Measurements from ENCODE around the gene SPATS2L. TPM values are rescaled to one million over a fixed set of nuclear protein-coding genes. Genes with fewer than 3 reads are reported as not detected.

Gene SPATS2L
- total and polyA plus RNA-seq, 2 of the 13 experiments (the other 11 are each of a cell fraction or from before 2014, with no cell fraction given): 154 to 212 TPM

DNA sequence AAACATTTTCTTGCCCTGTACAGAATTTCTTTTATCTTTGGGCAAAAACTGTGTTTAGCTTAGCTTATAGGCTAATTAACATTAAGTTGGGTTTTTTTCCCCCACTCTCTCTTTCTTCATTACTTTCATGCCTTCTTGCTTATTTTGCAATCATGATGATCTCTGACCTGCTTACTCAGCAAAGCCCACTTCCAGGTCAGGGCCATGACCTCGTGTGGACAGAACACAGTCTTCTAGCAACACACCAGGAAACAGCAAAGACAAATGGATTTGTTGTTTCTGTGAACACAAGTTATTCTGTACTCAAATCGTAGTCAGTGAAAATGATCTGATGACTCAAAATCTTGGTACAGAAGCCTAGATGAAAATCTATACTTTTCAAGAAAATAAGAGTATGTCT is 60.7 kb downstream of the SPATS2L start (continued):
- TF ChIP-seq, protein P1, sequence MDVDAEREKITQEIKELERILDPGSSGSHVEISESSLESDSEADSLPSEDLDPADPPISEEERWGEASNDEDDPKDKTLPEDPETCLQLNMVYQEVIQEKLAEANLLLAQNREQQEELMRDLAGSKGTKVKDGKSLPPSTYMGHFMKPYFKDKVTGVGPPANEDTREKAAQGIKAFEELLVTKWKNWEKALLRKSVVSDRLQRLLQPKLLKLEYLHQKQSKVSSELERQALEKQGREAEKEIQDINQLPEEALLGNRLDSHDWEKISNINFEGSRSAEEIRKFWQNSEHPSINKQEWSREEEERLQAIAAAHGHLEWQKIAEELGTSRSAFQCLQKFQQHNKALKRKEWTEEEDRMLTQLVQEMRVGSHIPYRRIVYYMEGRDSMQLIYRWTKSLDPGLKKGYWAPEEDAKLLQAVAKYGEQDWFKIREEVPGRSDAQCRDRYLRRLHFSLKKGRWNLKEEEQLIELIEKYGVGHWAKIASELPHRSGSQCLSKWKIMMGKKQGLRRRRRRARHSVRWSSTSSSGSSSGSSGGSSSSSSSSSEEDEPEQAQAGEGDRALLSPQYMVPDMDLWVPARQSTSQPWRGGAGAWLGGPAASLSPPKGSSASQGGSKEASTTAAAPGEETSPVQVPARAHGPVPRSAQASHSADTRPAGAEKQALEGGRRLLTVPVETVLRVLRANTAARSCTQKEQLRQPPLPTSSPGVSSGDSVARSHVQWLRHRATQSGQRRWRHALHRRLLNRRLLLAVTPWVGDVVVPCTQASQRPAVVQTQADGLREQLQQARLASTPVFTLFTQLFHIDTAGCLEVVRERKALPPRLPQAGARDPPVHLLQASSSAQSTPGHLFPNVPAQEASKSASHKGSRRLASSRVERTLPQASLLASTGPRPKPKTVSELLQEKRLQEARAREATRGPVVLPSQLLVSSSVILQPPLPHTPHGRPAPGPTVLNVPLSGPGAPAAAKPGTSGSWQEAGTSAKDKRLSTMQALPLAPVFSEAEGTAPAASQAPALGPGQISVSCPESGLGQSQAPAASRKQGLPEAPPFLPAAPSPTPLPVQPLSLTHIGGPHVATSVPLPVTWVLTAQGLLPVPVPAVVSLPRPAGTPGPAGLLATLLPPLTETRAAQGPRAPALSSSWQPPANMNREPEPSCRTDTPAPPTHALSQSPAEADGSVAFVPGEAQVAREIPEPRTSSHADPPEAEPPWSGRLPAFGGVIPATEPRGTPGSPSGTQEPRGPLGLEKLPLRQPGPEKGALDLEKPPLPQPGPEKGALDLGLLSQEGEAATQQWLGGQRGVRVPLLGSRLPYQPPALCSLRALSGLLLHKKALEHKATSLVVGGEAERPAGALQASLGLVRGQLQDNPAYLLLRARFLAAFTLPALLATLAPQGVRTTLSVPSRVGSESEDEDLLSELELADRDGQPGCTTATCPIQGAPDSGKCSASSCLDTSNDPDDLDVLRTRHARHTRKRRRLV (CRISPR knock-in tag; IDR thresholded peaks at IDR 0.05): no peak
- TF ChIP-seq SNAPC2 (CRISPR knock-in tag; IDR thresholded peaks at IDR 0.05): peak; percentile 93
- TF ChIP-seq JUND (CRISPR knock-in tag; IDR thresholded peaks at IDR 0.05): peak; percentile 86
- no peak for TF ChIP-seq SETDB1 (CRISPR knock-in tag; IDR thresholded peaks at IDR 0.05; ENCODE audit: borderline replicate concordance)
- TF ChIP-seq RCOR2 (CRISPR knock-in tag; IDR thresholded peaks at IDR 0.05): peak; percentile 98
- TF ChIP-seq NR2F1 (CRISPR knock-in tag; IDR thresholded peaks at IDR 0.05): peak; percentile 100
- TF ChIP-seq ZFY (CRISPR knock-in tag; IDR thresholded peaks at IDR 0.05): no peak
- no peak for TF ChIP-seq PCBP2 (optimal IDR thresholded peaks at IDR 0.05; ENCODE audit: low read depth, low read length, poor library complexity, severe bottlenecking)
- TF ChIP-seq CAMTA2 (CRISPR knock-in tag; IDR thresholded peaks at IDR 0.05; ENCODE audit: borderline replicate concordance): no peak
- no peak for TF ChIP-seq ZNF296 (CRISPR knock-in tag; conservative IDR thresholded peaks at IDR 0.05)
- peak; percentile 100 for TF ChIP-seq ELF3 (CRISPR knock-in tag; IDR thresholded peaks at IDR 0.05)
- no peak for TF ChIP-seq ZNF33A (CRISPR knock-in tag; IDR thresholded peaks at IDR 0.05; ENCODE audit: borderline replicate concordance)
- TF ChIP-seq TOPORS (CRISPR knock-in tag; IDR thresholded peaks at IDR 0.05): no peak
- no peak for TF ChIP-seq ZNF138 (CRISPR knock-in tag; IDR thresholded peaks at IDR 0.05; ENCODE audit: low read depth)
- TF ChIP-seq, protein P2, sequence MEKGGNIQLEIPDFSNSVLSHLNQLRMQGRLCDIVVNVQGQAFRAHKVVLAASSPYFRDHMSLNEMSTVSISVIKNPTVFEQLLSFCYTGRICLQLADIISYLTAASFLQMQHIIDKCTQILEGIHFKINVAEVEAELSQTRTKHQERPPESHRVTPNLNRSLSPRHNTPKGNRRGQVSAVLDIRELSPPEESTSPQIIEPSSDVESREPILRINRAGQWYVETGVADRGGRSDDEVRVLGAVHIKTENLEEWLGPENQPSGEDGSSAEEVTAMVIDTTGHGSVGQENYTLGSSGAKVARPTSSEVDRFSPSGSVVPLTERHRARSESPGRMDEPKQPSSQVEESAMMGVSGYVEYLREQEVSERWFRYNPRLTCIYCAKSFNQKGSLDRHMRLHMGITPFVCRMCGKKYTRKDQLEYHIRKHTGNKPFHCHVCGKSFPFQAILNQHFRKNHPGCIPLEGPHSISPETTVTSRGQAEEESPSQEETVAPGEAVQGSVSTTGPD (CRISPR knock-in tag; IDR thresholded peaks at IDR 0.05): no peak
- TF ChIP-seq ZNF75D (CRISPR knock-in tag; IDR thresholded peaks at IDR 0.05; ENCODE audit: borderline replicate concordance): no peak
- TF ChIP-seq, protein P3, sequence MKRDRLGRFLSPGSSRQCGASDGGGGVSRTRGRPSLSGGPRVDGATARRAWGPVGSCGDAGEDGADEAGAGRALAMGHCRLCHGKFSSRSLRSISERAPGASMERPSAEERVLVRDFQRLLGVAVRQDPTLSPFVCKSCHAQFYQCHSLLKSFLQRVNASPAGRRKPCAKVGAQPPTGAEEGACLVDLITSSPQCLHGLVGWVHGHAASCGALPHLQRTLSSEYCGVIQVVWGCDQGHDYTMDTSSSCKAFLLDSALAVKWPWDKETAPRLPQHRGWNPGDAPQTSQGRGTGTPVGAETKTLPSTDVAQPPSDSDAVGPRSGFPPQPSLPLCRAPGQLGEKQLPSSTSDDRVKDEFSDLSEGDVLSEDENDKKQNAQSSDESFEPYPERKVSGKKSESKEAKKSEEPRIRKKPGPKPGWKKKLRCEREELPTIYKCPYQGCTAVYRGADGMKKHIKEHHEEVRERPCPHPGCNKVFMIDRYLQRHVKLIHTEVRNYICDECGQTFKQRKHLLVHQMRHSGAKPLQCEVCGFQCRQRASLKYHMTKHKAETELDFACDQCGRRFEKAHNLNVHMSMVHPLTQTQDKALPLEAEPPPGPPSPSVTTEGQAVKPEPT (CRISPR knock-in tag; IDR thresholded peaks at IDR 0.05; ENCODE audit: low read depth): no peak
- peak; percentile 83 for TF ChIP-seq HOXA3 (CRISPR knock-in tag; IDR thresholded peaks at IDR 0.05)
- 0 out of 2 replicates have a peak, but pooled peaks have one; percentile 52 for TF ChIP-seq KDM4B (CRISPR knock-in tag; IDR thresholded peaks at IDR 0.05)
- peak; percentile 72; the same call in 1 of the 2 replicates for TF ChIP-seq ZNF12 (CRISPR knock-in tag; IDR thresholded peaks at IDR 0.05)
- TF ChIP-seq KMT2B (CRISPR knock-in tag; IDR thresholded peaks at IDR 0.05): peak; percentile 78
- no peak; the same call in 1 of the 2 replicates for TF ChIP-seq ZFX (CRISPR knock-in tag; IDR thresholded peaks at IDR 0.05; ENCODE audit: low read depth)
- no peak for TF ChIP-seq ZNF766 (CRISPR knock-in tag; IDR thresholded peaks at IDR 0.05; ENCODE audit: borderline replicate concordance)
- no peak for TF ChIP-seq ZNF563 (CRISPR knock-in tag; IDR thresholded peaks at IDR 0.05)
- TF ChIP-seq REL (CRISPR knock-in tag; conservative IDR thresholded peaks at IDR 0.05): no peak
